Ascending aorta (tissue), 2 donors: ENCODE data around the gene MTHFSD. TPM values are rescaled to one million over a fixed set of nuclear protein-coding genes. Genes with fewer than 3 reads are reported as not detected.

Experiments used
- DNase-seq, 2 donors: peaks; one replicate each; pipeline ENCODE4 v3.0.0-alpha.2; 2019; ENCODE audit warnings: low spot score in 2 of 2
- H3K27ac ChIP-seq, 2 donors: fragments of 200-600 bp; sonication (generic); one replicate each; pipeline ENCODE4 v1.5.1; 2016 to 2017; ENCODE audit warnings: mild to moderate bottlenecking in 1 of 2
- H3K27me3 ChIP-seq: fragments of 200-600 bp; sonication (generic); one replicate; pipeline ENCODE4 v1.5.1; 2017
- H3K36me3 ChIP-seq, 2 donors: fragments of 200-600 bp; sonication (generic); one replicate each; pipeline ENCODE4 v1.5.1; 2016
- H3K4me1 ChIP-seq, 2 donors: fragments of 200-600 bp; sonication (generic); one replicate each; pipeline ENCODE4 v1.5.1; 2016 to 2017; ENCODE audit warnings: mild to moderate bottlenecking in 1 of 2
- H3K4me3 ChIP-seq, 2 donors: fragments of 200-600 bp; sonication (generic); one replicate each; pipeline ENCODE4 v1.5.1; 2016 to 2017; ENCODE audit warnings: mild to moderate bottlenecking in 1 of 2
- H3K9me3 ChIP-seq, 2 donors: fragments of 200-600 bp; sonication (generic); one replicate each; pipeline ENCODE4 v1.5.1; 2016
- intact Hi-C: fragments of 100-400 bp; cut with DNase I; formaldehyde crosslinking; loops from one replicate; pipeline ENCODE4 v1.15.1; 2023
- total RNA-seq: library from RNA; depleted of rRNA; stranded (reverse); fragments of >200 nt; gene quantifications from one replicate; pipeline ENCODE4 v1.1.0, GENCODE V29; 2016
- TF ChIP-seq, protein P1 (sequence below), 3 experiments: fragments of 200-600 bp in 2 of 3; fragments of 450-650 bp in 1 of 3; sonication (generic) in 2 of 3; IDR thresholded peaks; one replicate each; pipeline ENCODE4 v1.5.1; 2016 to 2019; ENCODE audit warnings: antibody characterized with exemption in 3 of 3, mild to moderate bottlenecking in 1 of 3, moderate library complexity in 1 of 3

The MTHFSD gene
- total RNA-seq, 1 donor from 2014 or later: 44.1 TPM

DNA sequence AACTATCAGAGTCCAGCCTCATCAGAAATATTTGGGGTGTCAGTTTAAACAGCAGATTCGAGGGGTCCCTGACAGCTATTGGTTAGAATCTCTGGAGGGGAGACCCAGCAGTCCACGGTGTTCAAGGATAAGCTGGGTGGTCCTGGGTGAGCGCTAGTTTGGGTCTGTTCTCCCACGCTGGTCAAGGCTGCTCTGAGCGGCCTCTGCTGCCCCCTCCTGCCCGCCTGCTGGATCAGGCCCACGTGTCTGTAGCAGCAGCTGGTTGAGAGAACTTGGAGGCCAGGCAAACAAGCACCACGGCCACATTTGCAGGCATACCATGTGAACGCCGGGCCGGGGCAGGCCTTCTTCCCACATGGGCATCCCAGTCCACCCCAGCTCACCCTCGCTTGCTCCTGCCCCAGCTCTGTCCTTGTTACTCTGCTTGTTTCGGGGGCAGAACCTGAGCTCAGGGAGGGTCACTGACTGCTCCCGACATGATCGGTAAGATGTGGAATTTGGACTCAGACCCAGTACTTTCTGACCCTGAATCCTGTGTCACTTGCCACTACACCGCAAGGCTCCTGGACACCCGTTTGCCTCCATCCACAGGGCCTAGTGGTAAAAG lies 37.3 kb downstream of the MTHFSD start:
- no peak overlapping the region for H3K4me3 ChIP-seq
- H3K27me3 ChIP-seq: peaks cover 23% of the 10 kb centered on the region
- H3K27ac ChIP-seq: no peak overlapping the region
- TF ChIP-seq, protein P1, sequence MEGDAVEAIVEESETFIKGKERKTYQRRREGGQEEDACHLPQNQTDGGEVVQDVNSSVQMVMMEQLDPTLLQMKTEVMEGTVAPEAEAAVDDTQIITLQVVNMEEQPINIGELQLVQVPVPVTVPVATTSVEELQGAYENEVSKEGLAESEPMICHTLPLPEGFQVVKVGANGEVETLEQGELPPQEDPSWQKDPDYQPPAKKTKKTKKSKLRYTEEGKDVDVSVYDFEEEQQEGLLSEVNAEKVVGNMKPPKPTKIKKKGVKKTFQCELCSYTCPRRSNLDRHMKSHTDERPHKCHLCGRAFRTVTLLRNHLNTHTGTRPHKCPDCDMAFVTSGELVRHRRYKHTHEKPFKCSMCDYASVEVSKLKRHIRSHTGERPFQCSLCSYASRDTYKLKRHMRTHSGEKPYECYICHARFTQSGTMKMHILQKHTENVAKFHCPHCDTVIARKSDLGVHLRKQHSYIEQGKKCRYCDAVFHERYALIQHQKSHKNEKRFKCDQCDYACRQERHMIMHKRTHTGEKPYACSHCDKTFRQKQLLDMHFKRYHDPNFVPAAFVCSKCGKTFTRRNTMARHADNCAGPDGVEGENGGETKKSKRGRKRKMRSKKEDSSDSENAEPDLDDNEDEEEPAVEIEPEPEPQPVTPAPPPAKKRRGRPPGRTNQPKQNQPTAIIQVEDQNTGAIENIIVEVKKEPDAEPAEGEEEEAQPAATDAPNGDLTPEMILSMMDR (IDR thresholded peaks at IDR 0.05): peak; percentile 42 to 81 (median 65)
- intact Hi-C loops: loop anchor here (1.0 to 2.0 kb wide), 2 partner anchors 176 to 697 kb away; no protein-coding TSS in a partner anchor
- no peaks in the 10 kb centered on the region for H3K9me3 ChIP-seq
- DNase-seq: no peak
- H3K4me1 ChIP-seq: peaks cover 0 to 9% of the 10 kb centered on the region in 2 donors
- H3K36me3 ChIP-seq: no peaks in the 10 kb centered on the region

DNA sequence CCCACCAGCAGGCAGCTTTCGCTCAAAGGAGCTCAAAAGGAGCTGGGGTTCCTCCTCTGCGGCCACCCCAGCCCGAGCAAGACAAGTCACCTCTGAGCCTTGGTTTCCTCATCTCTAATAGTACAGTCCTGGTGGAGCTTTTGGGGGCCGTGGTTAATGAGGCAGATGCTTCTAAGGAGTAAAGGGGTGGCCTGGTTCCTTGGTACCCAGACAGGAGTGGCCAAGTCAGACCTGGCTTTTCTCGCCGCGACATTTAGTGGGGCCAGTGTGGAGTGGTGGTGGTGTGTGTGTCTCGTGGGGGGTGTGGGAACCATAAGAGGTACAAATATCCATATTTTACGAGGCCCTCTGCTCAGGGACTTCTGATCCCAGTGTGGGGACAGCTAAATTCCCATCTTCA lies 38.0 kb downstream of the MTHFSD start:
- intact Hi-C loops: loop anchor here (1.0 kb wide), 1 partner anchor 176 kb away; no protein-coding TSS in a partner anchor
- Histone ChIP-seq H3K27me3 (peaks cover 23% of the 10 kb centered on the region), H3K4me3 (no peak overlapping the region), H3K27ac (no peak overlapping the region), H3K9me3 (no peaks in the 10 kb centered on the region), H3K36me3 (no peaks in the 10 kb centered on the region), H3K4me1 (peaks cover 0 to 9% of the 10 kb centered on the region in 2 donors)
- no peak for DNase-seq
- TF ChIP-seq, protein P1 (IDR thresholded peaks at IDR 0.05): no peak

DNA sequence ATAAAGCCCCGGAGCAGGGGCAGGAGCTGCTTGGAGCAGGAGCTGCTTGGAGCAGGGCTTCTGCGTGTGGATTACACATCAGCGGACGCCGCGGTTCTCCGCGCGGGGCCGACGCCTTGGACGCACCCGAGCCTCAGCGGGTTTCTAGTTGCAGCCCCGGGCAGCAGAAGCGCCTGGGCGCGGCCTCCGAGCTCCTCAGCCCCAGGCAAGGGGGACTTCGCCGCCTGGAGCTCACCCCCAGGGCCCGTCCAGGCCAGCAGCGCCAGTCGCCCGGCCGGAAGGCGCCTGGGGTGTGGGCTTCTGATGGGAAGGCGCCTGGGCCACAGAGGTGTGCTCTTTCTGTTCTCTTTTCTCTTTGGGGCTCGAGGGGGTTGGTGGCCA lies 38.4 kb downstream of the MTHFSD start:
- peaks cover 23% of the 10 kb centered on the region for H3K27me3 ChIP-seq
- no peaks in the 10 kb centered on the region for H3K9me3 ChIP-seq
- intact Hi-C loops: loop anchor here (1.0 kb wide), 1 partner anchor 175 kb away; no protein-coding TSS in a partner anchor

DNA sequence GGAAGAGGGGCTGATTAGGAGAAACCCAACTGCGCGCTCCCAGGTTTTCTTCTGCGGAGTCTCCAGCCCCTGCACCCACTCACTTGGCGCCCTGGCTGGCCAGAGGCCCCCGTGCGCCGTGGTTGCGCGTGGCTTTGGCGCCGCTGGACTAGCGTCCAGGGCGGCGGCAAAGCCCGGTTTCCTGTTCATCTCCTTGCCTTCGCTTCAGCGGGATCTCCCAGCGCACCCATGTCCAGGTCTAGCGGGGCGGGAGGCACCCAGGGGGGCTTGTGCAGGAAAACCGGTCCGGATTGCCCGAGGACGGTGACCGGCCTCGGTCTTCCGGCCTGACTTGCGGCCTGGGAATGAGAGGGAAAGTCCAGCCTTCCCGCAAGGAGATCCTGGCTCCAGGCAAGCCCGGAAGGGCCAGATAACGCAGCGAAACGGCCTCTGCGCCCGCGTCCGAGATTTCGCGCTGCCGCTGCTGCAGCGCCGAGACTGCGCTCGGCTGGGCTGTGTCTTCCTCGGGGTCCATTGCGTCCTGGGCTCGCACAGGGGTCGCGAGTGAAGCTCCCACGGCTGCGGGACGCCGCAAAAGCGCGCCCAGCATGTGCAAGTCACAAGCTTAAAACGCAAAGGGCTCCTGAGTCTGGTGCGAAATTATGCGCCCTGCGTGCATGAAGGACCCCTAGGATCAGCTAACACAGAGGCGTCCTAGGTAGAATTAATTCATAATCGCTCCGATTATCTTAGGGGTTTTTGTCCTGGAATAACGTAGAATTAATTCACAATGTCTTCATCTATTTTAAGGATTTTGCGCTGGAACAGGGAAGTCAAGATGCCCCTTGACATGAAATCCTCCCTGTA lies 39.0 kb downstream of the MTHFSD start:
- H3K4me1 ChIP-seq: peaks cover 0 to 15% of the 10 kb centered on the region in 2 donors
- no peak for DNase-seq
- peak overlapping the region in 1 of 2 donors; percentile 26 for H3K4me3 ChIP-seq
- H3K9me3 ChIP-seq: no peaks in the 10 kb centered on the region
- TF ChIP-seq, protein P1 (IDR thresholded peaks at IDR 0.05): no peak
- H3K27me3 ChIP-seq: peaks cover 23% of the 10 kb centered on the region
- no peak overlapping the region for H3K27ac ChIP-seq
- no peaks in the 10 kb centered on the region for H3K36me3 ChIP-seq
- intact Hi-C loops: no loop called here

More for the DNA sequence above, 38.4 kb downstream of the MTHFSD start:
- DNase-seq: no peak
- no peaks in the 10 kb centered on the region for H3K36me3 ChIP-seq
- TF ChIP-seq, protein P1 (IDR thresholded peaks at IDR 0.05): no peak
- no peak overlapping the region for H3K27ac ChIP-seq
- H3K4me1 ChIP-seq: peaks cover 0 to 9% of the 10 kb centered on the region in 2 donors
- H3K4me3 ChIP-seq: no peak overlapping the region

DNA sequence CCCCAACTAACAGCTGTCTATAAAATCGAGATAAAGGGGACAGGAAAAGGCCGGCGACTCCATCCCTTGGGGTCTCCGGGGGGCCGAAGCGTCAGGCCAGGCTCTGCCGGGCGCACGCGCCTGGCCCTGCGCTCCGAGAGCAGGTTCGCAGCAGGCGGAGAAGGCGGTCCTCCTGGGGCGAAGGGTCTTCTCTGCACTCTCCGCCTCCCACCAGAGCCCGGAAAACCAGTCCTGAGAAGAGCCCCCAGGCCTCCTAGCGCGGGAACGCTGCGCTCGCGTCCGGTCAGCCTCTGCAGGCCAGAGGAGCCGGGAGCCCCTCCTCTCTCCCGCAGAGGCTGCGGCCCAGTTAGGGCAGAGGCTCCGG lies 39.6 kb downstream of the MTHFSD start:
- Histone ChIP-seq H3K27me3 (peaks cover 23% of the 10 kb centered on the region), H3K9me3 (no peaks in the 10 kb centered on the region), H3K4me3 (peak overlapping the region in 1 of 2 donors; percentile 26), H3K4me1 (peaks cover 0 to 15% of the 10 kb centered on the region in 2 donors), H3K36me3 (no peaks in the 10 kb centered on the region), H3K27ac (no peak overlapping the region)
- TF ChIP-seq, protein P1 (IDR thresholded peaks at IDR 0.05): no peak
- intact Hi-C loops: no loop called here
- no peak for DNase-seq
